ENCODE results near the gene RAB34. TPM values are rescaled to one million over a fixed set of nuclear protein-coding genes. Genes with fewer than 3 reads are reported as not detected.

The RAB34 gene
- total RNA-seq (100 to 1,000 TPM; 146 to 205 (median 167) TPM), polyA plus RNA-seq (10 to 100 TPM; 16.6 to 39.0 (median 33.1) TPM)

DNA sequence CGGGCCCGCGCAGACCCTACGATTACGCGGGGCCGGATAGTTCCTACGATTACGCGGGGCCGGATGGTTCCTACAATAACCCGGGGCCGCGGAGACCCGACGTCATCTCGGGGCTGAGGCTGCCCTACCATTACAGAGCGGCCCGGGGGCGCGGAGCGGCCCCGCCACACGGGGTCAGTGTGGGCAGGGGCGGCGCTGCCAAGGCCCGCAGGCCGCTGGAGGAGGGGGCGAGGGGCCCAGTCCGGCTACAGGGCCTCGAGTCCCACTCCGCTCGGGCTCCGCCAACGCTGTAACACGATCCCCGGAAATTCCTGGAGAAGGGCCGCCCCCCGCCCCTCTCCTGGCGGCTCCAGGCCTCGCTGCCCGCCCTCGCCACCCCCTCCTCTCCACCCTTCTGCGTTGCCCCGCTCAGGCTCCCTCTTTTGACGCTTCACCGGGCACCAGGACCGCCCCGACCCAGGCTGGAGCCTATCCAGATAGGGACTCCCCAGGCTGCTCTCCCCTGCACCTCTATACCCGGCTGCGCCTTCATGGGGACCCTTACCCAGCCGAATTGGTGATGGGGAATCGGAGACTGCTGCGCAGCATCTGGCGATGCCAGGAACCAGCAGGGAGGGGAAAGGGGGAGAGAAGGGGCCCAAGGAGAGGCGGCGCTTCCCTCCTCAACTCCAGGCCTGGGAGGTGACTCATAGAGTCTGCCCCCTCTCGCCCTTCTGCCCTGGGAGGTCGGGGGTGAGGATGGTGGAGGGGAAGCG lies at the start of gene RAB34:
TSS of gene RAB34 (minus strand) at position 291 of the 755 bp plus-strand sequence. CDS start 602 bp downstream, outside the sequence.
- TF ChIP-seq POLR2A (IDR thresholded peaks at IDR 0.05) = peak; percentile 9 to 18
- TF ChIP-seq CTCF (IDR thresholded peaks at IDR 0.05) = peak in 1 of 4 experiments; percentile 24
- TF ChIP-seq EP300 (IDR thresholded peaks at IDR 0.05) = no peak
- peak; percentile 44 to 83 (median 72) for TF ChIP-seq POLR2AphosphoS5 (IDR thresholded peaks at IDR 0.05)

GRCh38 chr17:28765038-28765437 lies 47.4 kb upstream of the RAB34 start:
- intact Hi-C loops (cut with DNase I) = loop anchor here (2.0 kb wide), 1 partner anchor 78 kb away; the partner anchor contains the start of gene FAM222B
- Histone ChIP-seq H3K27me3 (no peaks in the 10 kb centered on the region), H3K36me3 (peaks cover 0 to 20% (median 0%) of the 10 kb centered on the region in 4 donors), H3K27ac (no peak overlapping the region), H3K9me3 (no peaks in the 10 kb centered on the region), H3K4me1 (peaks cover 0 to 18% (median 6%) of the 10 kb centered on the region in 4 donors), H3K4me3 (no peak overlapping the region)
- no peak for TF ChIP-seq EP300 (IDR thresholded peaks at IDR 0.05)
- no peak for TF ChIP-seq CTCF (IDR thresholded peaks at IDR 0.05)
- WGBS, 2 donors = 84% methylated on average over 4 of the region's 4 CpGs
- DNase-seq = no peak

More for the DNA sequence above, at the start of gene RAB34:
- 12 to 26% methylated on average over 60 of the region's 60 CpGs for WGBS, 2 donors
- no peaks in the 10 kb centered on the region for H3K9me3 ChIP-seq
- peak within 1 kb of the TSS; percentile 66 to 83 (median 78) for H3K4me3 ChIP-seq
- H3K36me3 ChIP-seq = peaks cover 7 to 42% (median 29%) of the 10 kb centered on the region in 4 donors
- intact Hi-C loops (cut with DNase I) = no loop called here
- H3K27me3 ChIP-seq = no peaks in the 10 kb centered on the region
- H3K4me1 ChIP-seq = peaks cover 0 to 64% (median 54%) of the 10 kb centered on the region in 4 donors
- peak; percentile 92 for DNase-seq
- H3K27ac ChIP-seq = peak within 1 kb of the TSS; percentile 91 to 95 (median 94)

DNA sequence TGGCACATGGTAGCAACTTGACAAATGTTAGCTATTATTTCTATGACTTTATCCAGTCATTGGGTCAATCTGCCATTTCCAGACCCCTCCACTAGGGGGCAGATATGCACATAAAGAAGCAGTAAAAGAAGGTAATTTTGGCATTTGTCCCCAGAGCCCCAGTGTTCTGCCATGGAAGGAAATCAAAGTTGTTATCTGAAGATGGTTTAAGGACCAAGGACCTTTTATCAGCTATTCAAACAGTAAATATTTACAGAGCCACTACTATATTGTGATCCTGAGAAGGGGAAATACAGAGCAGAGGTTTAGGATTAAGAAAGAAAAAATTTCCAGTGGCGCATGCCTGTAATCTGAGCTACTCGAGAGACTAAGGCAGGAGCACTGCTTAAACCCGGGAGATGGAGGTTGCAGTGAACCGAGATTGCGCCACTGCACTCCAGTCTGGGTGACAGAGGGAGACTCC lies 46.2 kb upstream of the RAB34 start:
- DNase-seq = peak; percentile 88
- peak overlapping the region in 1 of 4 donors; percentile 27 for H3K27ac ChIP-seq
- peaks cover 0 to 32% (median 5%) of the 10 kb centered on the region in 4 donors for H3K36me3 ChIP-seq
- intact Hi-C loops (cut with DNase I) = loop anchor here (2.0 to 5.0 kb wide), 4 partner anchors 48 to 153 kb away; partner anchors contain the start of genes FAM222B and FLOT2
- no peaks in the 10 kb centered on the region for H3K9me3 ChIP-seq
- no peak overlapping the region for H3K4me3 ChIP-seq
- H3K27me3 ChIP-seq = no peaks in the 10 kb centered on the region
- 40 to 70% methylated on average over 5 of the region's 5 CpGs for WGBS, 2 donors
- H3K4me1 ChIP-seq = peaks cover 0 to 18% (median 6%) of the 10 kb centered on the region in 4 donors
- TF ChIP-seq EP300 (IDR thresholded peaks at IDR 0.05) (no peak), CTCF (IDR thresholded peaks at IDR 0.05) (peak; percentile 65 to 86 (median 84)), POLR2A (IDR thresholded peaks at IDR 0.05) (no peak), POLR2AphosphoS5 (IDR thresholded peaks at IDR 0.05) (peak in 2 of 4 donors; percentile 34 to 43)

DNA sequence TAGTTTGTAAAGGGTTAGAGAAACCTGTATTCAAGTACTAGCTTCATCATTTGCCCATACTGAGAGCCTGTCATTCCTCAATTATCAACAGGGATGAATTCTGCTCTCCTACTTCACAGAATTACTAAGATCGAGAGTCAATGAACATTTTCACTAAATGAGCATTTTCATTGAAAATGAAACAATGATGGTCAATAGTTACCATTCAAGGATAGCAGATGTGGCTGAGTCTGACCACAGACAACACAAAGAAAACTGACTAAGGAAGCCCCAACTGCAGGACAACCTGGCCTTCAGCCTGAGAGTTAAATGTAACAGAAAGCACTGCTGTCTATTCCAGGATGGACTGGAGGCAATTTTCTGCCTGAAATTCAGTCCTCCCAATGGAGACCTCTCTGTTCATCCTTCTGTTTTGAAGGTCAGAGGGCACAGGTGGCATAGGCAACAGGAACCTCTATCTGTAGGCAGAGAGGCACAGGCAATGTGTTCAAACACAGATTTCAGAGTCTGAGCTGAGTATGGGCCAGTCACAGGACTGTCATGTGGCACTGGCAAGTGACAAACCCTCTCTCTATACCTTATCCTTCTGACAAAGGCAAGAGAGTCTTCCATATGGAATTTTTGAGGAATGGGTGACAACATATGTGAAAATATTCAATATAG lies 45.6 kb upstream of the RAB34 start:
- H3K36me3 ChIP-seq = peaks cover 0 to 38% (median 10%) of the 10 kb centered on the region in 4 donors
- no peak overlapping the region for H3K27ac ChIP-seq
- no peak for TF ChIP-seq CTCF (IDR thresholded peaks at IDR 0.05)
- no peak for TF ChIP-seq EP300 (IDR thresholded peaks at IDR 0.05)
- TF ChIP-seq POLR2AphosphoS5 (IDR thresholded peaks at IDR 0.05) = no peak
- no peak for TF ChIP-seq POLR2A (IDR thresholded peaks at IDR 0.05)
- intact Hi-C loops (cut with DNase I) = loop anchor here (5.0 kb wide), 3 partner anchors 49 to 154 kb away; partner anchors contain the start of gene FLOT2
- peaks cover 0 to 18% (median 6%) of the 10 kb centered on the region in 4 donors for H3K4me1 ChIP-seq
- H3K9me3 ChIP-seq = no peaks in the 10 kb centered on the region
- no peak for DNase-seq
- WGBS, 2 donors = 85 to 88% methylated on average over 1 of the region's 1 CpG
- no peak overlapping the region for H3K4me3 ChIP-seq
- H3K27me3 ChIP-seq = no peaks in the 10 kb centered on the region

Measured in sigmoid colon (tissue), 7 donors.